SK-N-SH treated with all-trans-retinoic acid at 6 μM for 48 hours (cell line): ENCODE measurements around the gene SLCO1B1.

Experiments
- BACH2 ChIP-seq: fragments of 250-450 bp; sonication (Bioruptor Pico); IDR thresholded peaks from 2 replicates; pipeline ENCODE4 v1.9.0; 2021; ENCODE audit warnings: mild to moderate bottlenecking, borderline replicate concordance
- CREB5 ChIP-seq: fragments of 250-450 bp; sonication (Bioruptor Pico); IDR thresholded peaks from 2 replicates; pipeline ENCODE4 v1.5.1; 2020; ENCODE audit warnings: low read depth, mild to moderate bottlenecking, moderate library complexity
- ESRRG ChIP-seq: fragments of 250-450 bp; sonication (Bioruptor Pico); IDR thresholded peaks from 2 replicates; pipeline ENCODE4 v1.6.1; 2021; ENCODE audit warnings: mild to moderate bottlenecking
- PATZ1 ChIP-seq: fragments of 250-450 bp; sonication (Bioruptor Pico); IDR thresholded peaks from 2 replicates; pipeline ENCODE4 v1.8.0; 2020; ENCODE audit warnings: mild to moderate bottlenecking, moderate library complexity, borderline replicate concordance
- RARB ChIP-seq: fragments of 250-450 bp; sonication (Bioruptor Pico); IDR thresholded peaks from 2 replicates; pipeline ENCODE4 v1.8.0; 2021; ENCODE audit warnings: mild to moderate bottlenecking, moderate library complexity
- SNAI2 ChIP-seq: fragments of 250-450 bp; sonication (Bioruptor Pico); IDR thresholded peaks from 2 replicates; pipeline ENCODE4 v1.5.0; 2020; ENCODE audit warnings: mild to moderate bottlenecking, moderate library complexity
- TCF4 ChIP-seq: fragments of 250-450 bp; sonication (Bioruptor Pico); IDR thresholded peaks from 2 replicates; pipeline ENCODE4 v1.8.0; 2021; ENCODE audit warnings: mild to moderate bottlenecking, moderate library complexity, borderline replicate concordance
- ZFP3 ChIP-seq: fragments of 250-450 bp; sonication (Bioruptor Pico); IDR thresholded peaks from 2 replicates; pipeline ENCODE4 v1.5.0; 2020; ENCODE audit warnings: mild to moderate bottlenecking, moderate library complexity
- ZNF70 ChIP-seq: fragments of 450-650 bp; formaldehyde crosslinking; IDR thresholded peaks from 2 replicates; pipeline ENCODE4 v1.5.0; 2020; ENCODE audit warnings: mild to moderate bottlenecking, moderate library complexity

- TF ChIP-seq PATZ1 (CRISPR knock-in tag): no peak
- TF ChIP-seq RARB (CRISPR knock-in tag): no peak
- TF ChIP-seq ZNF70: no peak
- no peak for TF ChIP-seq BACH2
- TF ChIP-seq ZFP3 (CRISPR knock-in tag): no peak
- TF ChIP-seq CREB5 (CRISPR knock-in tag): no peak
- no peak for TF ChIP-seq ESRRG (CRISPR knock-in tag)
- no peak for TF ChIP-seq TCF4 (CRISPR knock-in tag)
- TF ChIP-seq SNAI2 (CRISPR knock-in tag): no peak
These were observed 1.6 kb upstream of the SLCO1B1 start for GRCh38 chr12:21129351-21129750.
